Activated CD8-positive, alpha-beta memory T cell treated with anti-CD3 and anti-CD28 coated beads for 4 hours (primary cell): Measurements from ENCODE around the gene SETD1B.
"Not testable (repeated sequence)": the region's sequence is repeated elsewhere in the genome, so short reads cannot be mapped to it uniquely, and the experiment has no call there.

Source experiments
- DNase-seq, 2 donors: peaks; one replicate each; pipeline ENCODE4 v3.0.0-alpha.2; 2020; ENCODE audit warnings: low read depth in 2 of 2

Gene SETD1B

DNA sequence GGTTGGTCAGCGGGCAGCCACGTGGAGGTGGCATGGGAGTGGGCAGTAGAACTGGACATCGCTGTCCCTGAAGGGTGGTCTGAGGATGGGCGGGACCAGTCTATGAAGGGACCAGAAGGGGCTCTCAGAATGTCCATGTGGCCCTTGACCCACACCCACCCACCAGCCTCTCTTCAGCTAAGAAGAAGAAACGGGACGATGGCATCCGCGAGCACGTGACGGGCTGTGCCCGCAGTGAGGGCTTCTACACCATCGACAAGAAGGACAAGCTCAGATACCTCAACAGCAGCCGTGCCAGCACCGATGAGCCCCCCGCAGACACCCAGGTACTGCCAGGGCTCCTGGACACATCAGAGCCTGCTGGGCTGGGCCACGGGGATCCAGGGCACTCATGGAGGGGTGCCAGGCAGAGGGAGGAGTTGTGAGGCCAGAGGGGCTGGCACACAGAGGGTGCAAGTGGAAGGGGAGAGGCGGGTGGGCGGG, 21.3 kb downstream of the SETD1B start:
- DNase-seq = no peak

DNA sequence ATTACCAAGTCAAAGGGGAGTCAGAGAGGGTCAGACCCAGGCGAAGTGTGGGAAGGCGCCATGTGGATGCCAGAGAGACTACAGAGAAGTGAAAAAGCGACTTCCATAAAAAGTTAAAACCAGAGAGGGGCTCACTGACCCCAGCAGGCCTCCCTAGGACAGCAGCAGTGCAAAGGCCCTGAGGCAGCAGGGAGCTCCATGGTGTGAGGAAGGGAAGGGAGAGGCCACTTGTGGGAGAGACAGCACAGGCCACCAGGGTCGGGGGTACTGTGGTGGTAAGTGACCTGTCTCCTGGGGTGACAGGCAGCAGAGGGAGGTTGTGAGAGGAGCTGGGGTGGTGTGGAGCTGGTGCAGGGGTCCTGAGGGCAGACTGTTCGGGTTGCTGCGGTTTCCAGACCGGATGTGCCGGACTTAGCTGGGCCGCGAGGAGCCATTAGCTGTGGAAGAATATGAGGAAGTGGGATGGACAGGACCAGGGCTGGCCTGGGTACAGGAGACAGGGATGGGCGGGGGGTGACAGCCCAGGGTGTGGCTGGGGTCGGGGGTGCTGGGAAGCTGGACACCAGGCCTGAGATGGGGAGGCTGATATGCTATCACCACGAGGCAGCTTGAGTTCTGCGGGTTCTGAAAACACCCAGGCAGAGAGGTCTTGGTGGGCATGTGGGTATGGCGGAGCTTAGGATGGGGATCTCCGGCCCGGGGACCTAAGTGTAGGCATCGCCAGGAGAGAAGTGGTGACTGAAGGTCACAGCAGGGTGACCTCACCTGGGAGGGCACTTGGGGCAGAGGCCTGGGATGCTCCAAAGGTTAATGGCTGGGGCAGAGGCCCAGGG, 22.7 kb downstream of the SETD1B start:
- no peak for DNase-seq

GRCh38 chr12:121827351-121828099, 23.7 kb downstream of the SETD1B start:
- DNase-seq = no peak

DNA sequence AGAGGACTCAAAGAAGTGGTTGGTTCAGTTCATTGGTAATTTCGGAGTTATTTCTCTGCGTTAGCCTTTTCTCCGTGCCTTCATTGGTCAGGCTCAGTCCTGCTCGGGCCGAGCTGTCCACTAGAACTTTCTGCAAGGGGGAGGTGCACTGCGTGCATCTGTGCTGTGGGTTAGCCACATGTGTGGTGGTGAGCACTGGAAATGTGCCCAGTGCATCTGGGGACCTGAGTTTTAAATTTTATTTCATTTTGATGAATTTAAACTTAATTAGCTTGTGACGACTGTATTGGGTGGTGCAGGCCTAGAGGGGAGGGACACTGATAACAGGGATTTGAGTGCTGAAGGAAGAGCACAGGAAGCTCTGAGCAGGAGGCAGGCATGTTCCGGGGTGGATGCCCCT, 24.5 kb downstream of the SETD1B start:
- no peak for DNase-seq

DNA sequence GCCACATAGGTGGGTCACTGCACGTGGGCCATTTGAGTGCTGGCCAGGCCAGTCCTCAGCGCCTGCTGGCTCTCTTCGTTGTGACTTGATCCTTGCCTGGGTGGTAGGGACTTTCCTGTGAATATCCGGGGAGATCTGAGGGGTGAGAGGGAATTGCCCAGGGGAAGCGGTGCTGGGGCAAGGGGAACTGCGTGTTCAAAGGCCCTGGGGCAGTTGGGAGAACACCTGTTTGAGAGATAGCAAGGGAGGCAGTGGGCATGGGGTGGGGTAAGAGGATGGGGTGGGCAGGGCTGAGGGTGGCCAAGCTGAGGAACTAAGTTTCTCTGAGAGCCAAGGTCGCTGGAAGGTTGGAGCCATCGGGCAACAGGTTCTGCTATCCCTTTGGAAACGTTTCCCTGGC, 25.0 kb downstream of the SETD1B start:
- no peak for DNase-seq

- DNase-seq = no peak
These were observed 25.6 kb downstream of the SETD1B start for GRCh38 chr12:121829250-121829918.

DNA sequence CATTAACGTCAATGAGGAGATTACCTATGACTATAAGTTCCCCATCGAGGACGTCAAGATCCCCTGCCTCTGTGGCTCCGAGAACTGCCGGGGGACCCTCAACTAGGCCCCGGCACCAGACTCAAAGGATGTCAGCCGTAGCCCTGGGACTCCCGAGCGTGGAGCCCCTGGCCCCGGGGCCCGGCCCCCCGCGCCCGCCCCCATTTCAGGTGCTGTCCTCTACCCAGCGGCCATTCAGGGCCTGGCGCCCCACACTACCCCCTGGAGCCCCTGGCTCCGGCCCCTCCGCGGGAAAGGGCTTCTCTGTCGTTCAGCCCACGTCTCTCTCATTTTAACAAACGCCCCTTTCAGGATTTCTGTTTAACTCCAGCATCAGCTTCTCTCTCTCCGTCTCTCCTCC, 26.3 kb downstream of the SETD1B start:
- DNase-seq = no peak

DNA sequence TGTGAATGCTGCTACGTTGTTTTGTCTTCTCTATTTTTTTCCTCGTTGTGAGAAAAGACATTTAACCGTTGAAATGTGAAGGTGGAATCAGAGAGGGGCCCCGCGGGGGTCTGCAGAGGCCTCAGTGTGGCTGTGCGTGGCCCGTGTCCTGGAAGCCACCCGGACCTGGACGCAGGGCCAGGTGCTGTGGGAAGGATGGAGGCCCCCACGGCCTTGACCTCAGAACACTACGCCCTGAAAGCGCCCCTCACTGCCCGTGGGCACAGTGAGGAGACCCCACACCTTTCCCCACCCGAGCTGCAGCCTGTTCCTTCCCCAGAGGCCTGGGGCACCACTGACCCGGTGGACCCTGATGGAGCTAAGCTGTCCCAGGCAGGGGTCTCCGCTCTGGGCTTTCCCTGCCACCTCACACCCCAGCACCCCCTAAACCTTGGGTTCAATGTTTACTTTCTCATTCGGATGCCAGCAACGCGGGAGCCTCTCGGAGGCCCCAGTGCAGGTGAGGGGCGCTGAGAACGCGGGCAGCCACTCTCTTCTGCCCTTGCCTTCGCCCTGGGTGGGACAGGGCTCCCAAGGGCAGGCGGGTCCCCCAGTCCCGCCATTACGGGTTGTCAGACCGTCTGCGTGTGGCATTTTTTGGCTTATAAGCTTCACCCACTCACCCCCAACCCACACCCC, 26.9 kb downstream of the SETD1B start:
- no peak for DNase-seq

DNA sequence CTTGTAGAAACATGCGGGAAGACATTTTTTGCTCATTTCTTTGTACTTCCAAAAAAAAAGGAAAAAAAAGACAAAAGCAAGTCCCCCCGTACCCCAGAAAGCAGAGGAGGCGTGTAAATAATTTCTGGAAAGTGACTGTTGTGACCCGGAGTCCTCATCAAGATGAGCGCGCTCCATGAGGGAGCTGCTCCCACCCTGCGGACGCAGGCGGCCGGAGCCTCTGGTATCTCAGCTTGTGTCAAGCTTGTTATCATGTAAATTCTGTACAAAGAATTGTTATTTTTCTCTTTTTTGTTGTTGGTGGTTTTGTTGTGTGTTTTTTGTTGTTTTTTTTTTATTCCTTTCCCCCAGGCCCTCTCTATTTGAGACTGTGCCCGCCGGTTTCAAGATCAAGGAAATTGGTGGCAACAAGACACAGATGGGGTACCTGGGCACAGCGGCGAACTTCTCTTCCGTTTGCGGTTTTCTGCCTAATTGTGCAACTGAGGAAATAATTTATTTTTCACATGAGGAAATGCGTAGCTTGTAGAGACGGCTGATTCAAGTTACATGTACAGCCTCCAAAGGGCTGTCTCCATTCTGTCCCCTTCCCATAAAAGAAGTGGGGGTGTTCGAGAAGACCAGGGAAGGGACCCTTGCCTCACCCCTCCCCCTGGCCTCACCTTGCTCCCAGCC, 27.9 kb downstream of the SETD1B start:
- no peak for DNase-seq

- DNase-seq = no peak
These were observed 33.9 kb downstream of the SETD1B start for GRCh38 chr12:121837680-121838079.

DNA sequence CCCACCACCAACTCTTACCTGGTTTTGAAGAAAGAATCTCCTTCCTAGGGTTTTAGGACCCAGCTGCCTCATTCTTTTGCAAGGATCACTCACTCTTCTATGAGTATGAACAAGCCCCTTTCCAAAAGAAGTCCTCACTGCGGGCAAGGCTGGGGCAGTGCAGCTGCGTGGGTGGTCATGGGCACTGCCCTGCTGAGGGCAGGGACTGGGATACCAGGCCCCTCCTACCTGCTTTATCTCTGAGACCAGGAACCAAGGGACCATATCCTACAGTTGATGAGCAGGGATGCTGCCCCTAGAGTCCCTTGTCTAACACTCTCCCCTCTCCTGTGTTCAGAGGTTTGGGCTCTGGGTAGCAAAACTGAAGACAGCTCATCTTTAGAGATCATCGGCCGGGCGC, 34.3 kb downstream of the SETD1B start:
- no peak for DNase-seq

DNA sequence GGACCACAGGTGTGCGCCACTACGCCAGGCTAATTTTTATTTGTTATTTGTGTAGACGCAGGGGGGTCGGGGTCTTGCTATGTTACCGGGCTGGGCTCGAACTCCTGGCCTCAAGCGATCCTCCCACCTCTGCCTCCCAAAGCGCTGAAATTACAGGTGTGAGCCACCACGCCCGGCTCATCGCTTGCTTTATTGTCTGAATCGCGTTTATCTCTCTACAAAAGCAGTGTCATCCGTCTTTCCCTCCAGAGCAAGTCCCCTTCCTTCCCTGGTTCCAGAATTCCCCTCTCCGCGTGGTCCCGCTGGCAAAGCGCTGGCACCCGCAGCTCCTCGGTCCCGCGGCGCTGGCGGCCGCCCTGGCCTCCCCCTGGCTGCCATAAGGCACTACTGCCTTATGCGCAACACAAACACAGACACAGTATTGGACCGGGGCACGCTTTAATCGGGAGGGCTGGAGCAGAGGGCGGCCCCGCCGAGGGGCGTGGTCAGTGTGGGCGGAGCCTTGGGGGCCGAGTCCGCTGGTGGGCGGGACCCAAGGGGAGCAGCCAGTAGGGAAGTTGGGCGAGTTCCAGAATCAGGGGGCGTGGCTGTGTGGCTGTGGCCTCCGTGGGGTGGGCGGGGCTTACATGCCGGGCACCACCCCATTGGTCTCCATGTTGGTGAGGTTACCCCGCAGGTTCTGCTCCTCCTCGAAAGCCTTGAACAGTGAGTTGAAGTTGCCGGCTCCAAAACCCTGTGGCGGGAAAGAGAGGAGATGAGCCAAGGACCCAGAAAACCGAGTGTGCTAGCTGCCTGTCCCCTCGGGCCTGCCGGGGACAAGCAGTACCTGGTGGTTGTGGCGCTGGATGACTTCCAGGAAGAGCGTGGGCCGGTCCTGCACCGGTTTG, 35.5 kb downstream of the SETD1B start:
- peak; percentile 98 to 99 for DNase-seq

DNA sequence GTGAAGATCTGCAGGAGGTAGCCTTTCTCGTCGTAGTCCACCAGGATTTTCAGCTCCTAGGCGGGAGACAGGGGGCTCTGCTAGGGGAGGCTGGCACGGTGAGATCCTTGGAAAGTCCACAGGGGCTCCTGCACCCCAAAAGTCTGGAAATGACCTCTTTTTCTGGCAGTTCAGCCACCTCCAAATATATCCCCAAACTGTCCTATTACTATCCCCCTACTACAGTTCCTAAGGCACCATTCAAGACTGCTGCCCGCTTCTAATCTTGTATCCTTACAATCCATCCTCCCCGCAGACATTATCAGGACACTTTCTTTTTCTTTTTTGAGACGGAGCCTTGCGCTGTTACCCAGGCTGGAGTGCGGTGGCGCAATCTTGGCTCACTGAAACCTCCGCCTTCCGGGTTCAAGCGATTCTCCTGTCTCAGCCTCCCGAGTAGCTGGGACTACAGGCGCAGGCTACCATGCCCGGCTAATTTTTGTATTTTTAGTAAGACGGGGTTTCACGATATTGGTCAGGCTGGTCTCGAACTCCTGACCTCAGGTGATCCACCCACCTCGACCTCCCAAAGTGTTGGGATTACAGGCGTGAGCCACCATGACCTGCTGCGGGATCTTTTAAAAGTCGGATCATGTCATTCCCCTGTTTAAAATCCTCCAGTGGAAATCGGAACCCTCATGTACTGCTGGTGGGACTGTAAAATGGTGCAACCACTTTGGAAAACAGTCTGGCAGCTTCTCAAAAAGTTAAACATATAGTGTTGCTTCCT, 36.4 kb downstream of the SETD1B start:
- DNase-seq = no peak

DNA sequence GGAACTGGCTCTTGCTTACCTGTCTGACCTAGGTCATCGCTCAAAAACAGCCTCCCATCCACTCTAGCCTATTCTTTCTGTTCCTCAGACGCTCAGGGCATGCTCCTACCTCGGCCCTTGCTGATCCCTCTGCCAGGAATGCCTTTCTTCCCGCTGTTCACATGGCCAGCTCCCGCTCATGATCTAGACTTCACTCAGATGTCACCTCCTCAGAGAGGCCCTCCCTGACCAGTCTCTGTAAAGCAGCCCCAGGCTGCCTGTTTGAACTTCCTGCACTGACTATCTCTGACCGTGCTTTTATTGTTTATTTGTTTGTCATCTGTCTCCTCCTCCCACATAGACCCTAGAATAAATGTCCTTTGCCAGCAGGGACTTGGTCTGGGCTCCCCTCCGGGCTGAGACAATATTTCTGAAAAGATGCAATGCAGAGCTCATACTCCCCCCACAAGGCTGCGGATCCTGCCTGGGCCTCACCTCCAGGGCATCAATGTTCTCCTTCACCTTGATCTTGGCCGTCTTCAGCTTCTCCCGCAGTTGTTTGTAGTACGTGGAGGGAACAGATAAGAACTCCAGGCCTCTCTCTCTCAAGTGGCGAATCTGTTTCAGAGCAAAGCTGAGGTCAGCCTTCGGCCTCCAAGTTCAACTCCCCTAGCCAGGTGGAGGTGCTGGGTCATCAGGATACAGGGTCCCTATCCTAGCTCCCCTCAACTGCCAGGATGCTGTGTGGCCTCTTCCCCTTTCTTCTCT, 39.6 kb downstream of the SETD1B start:
- DNase-seq = no peak

DNA sequence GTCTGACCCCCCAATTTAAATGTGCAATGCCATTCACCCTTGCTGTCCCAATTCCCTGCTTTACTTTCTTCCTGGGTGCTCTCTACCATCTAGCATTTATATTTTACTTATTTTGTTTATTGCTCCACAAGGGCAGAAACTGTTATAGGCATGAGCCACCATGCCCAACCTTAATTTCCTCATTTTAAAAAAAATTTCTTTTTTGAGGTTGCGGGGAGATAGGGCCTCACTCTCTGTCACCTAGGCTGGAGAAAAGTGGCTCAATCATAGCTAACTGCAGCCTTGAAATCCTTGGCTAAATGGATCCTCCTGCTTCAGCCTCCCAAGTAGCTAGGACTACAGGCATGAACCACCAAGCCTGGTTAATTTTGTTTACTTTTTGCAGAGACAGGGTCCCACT, 41.9 kb downstream of the SETD1B start:
- no peak for DNase-seq

GRCh38 chr12:121849211-121849610, 45.4 kb downstream of the SETD1B start:
- no peak for DNase-seq

GRCh38 chr12:121849665-121850064, 45.9 kb downstream of the SETD1B start:
- DNase-seq = no peak

GRCh38 chr12:121852392-121852791, 48.6 kb downstream of the SETD1B start:
- not testable (repeated sequence) for DNase-seq
